ENCODE data around the gene GAB1. TPM values are rescaled to one million over a fixed set of nuclear protein-coding genes. Genes with fewer than 3 reads are reported as not detected.
A peak's percentile ranks its signal among the peaks of the same experiment; 100 is the strongest.

Gene GAB1
- total RNA-seq, 1 donor from 2014 or later = 32.6 TPM

DNA sequence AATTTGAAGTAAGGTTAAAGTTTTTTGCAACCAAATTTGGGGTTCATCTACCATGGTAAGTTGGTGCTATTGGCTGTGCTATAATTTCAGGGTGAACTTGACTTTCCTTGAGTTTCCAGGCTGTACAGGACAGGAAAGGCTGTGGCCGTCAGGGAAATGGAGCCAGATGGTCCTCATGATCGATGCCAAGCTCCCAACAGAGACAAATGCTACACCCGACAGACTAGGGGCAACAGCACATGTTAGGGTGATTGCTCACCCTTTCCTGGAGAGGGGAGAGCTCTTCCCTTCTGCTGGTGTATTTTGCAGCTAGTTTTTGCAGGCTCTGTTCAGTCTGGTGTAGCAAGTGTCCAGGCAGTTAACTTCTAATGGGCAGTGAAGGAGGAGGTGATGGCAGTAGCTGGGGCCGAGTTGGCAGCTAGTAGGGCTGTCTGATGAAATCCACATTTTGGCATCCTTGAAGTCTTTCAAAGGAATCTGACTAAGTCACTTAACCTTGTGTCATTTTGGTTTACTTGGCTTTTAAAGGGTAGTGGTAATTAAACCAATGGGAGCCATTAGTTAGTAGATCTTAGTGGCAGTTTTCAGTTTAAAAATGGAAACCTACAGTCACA lies 47.8 kb downstream of the GAB1 start:
- no peak for TF ChIP-seq CTCF (IDR thresholded peaks at IDR 0.05)
- peak overlapping the region; percentile 3 for H3K27ac Mint-ChIP-seq (ENCODE audit: unreplicated experiment)
- H3K9me3 Mint-ChIP-seq (ENCODE audit: unreplicated experiment) = no peaks in the 10 kb centered on the region
- H3K4me1 Mint-ChIP-seq (ENCODE audit: unreplicated experiment) = peaks cover 40% of the 10 kb centered on the region
- H3K36me3 Mint-ChIP-seq (ENCODE audit: unreplicated experiment) = no peaks in the 10 kb centered on the region
- no peak for DNase-seq (ENCODE audit: extremely low spot score, unreplicated experiment)
- H3K27me3 Mint-ChIP-seq (ENCODE audit: unreplicated experiment) = no peaks in the 10 kb centered on the region
- H3K4me3 Mint-ChIP-seq (ENCODE audit: unreplicated experiment) = no peak overlapping the region

DNA sequence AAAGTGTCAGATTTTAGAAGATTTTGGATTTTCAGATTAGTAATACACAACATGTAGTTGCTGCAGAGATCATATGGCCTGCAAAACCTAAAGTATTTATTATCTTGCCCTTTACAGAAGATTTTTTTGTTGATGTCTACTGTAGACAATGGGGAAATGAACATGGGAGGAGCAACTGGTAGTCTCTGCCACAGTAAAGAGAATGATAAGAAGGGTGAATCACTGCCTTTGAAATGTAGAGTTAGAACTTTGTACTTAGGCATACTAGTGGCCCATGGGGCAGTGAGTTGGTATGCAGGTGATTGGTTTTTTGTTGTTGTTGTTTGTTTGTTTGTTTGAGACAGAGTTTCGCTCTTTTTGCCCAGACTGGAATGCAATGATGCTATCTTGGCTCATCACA lies 50.1 kb downstream of the GAB1 start:
- Mint-ChIP-seq H3K4me3 (ENCODE audit: unreplicated experiment) (no peak overlapping the region), H3K36me3 (ENCODE audit: unreplicated experiment) (no peaks in the 10 kb centered on the region), H3K4me1 (ENCODE audit: unreplicated experiment) (peaks cover 44% of the 10 kb centered on the region), H3K9me3 (ENCODE audit: unreplicated experiment) (no peaks in the 10 kb centered on the region), H3K27ac (ENCODE audit: unreplicated experiment) (no peak overlapping the region), H3K27me3 (ENCODE audit: unreplicated experiment) (no peaks in the 10 kb centered on the region)
- no peak for TF ChIP-seq CTCF (IDR thresholded peaks at IDR 0.05)
- DNase-seq (ENCODE audit: extremely low spot score, unreplicated experiment) = no peak

GRCh38 chr4:143389579-143390195 lies 53.0 kb downstream of the GAB1 start:
- no peak overlapping the region for H3K4me3 Mint-ChIP-seq (ENCODE audit: unreplicated experiment)
- H3K4me1 Mint-ChIP-seq (ENCODE audit: unreplicated experiment) = peaks cover 36% of the 10 kb centered on the region
- H3K36me3 Mint-ChIP-seq (ENCODE audit: unreplicated experiment) = peaks cover 2% of the 10 kb centered on the region
- H3K27ac Mint-ChIP-seq (ENCODE audit: unreplicated experiment) = no peak overlapping the region
- H3K27me3 Mint-ChIP-seq (ENCODE audit: unreplicated experiment) = no peaks in the 10 kb centered on the region
- no peak for DNase-seq (ENCODE audit: extremely low spot score, unreplicated experiment)
- H3K9me3 Mint-ChIP-seq (ENCODE audit: unreplicated experiment) = no peaks in the 10 kb centered on the region
- no peak for TF ChIP-seq CTCF (IDR thresholded peaks at IDR 0.05)

GRCh38 chr4:143390764-143391163 lies 54.1 kb downstream of the GAB1 start:
- Mint-ChIP-seq H3K27ac (ENCODE audit: unreplicated experiment) (no peak overlapping the region), H3K9me3 (ENCODE audit: unreplicated experiment) (no peaks in the 10 kb centered on the region), H3K4me1 (ENCODE audit: unreplicated experiment) (peaks cover 36% of the 10 kb centered on the region), H3K36me3 (ENCODE audit: unreplicated experiment) (peaks cover 5% of the 10 kb centered on the region), H3K27me3 (ENCODE audit: unreplicated experiment) (no peaks in the 10 kb centered on the region), H3K4me3 (ENCODE audit: unreplicated experiment) (no peak overlapping the region)
- no peak for TF ChIP-seq CTCF (IDR thresholded peaks at IDR 0.05)
- no peak for DNase-seq (ENCODE audit: extremely low spot score, unreplicated experiment)

GRCh38 chr4:143391261-143391660 lies 54.6 kb downstream of the GAB1 start:
- no peak for TF ChIP-seq CTCF (IDR thresholded peaks at IDR 0.05)
- Mint-ChIP-seq H3K36me3 (ENCODE audit: unreplicated experiment) (peaks cover 10% of the 10 kb centered on the region), H3K27ac (ENCODE audit: unreplicated experiment) (no peak overlapping the region), H3K4me1 (ENCODE audit: unreplicated experiment) (peaks cover 36% of the 10 kb centered on the region), H3K27me3 (ENCODE audit: unreplicated experiment) (no peaks in the 10 kb centered on the region), H3K9me3 (ENCODE audit: unreplicated experiment) (no peaks in the 10 kb centered on the region), H3K4me3 (ENCODE audit: unreplicated experiment) (no peak overlapping the region)
- no peak for DNase-seq (ENCODE audit: extremely low spot score, unreplicated experiment)

Measured in osteocyte (in vitro differentiated cells).